ENCODE measurements around the gene KCNN3. TPM values are rescaled to one million over a fixed set of nuclear protein-coding genes. Genes with fewer than 3 reads are reported as not detected.

Gene KCNN3
- total RNA-seq, 4 donors from 2014 or later: 5.0 to 30.0 (median 20.8) TPM

DNA sequence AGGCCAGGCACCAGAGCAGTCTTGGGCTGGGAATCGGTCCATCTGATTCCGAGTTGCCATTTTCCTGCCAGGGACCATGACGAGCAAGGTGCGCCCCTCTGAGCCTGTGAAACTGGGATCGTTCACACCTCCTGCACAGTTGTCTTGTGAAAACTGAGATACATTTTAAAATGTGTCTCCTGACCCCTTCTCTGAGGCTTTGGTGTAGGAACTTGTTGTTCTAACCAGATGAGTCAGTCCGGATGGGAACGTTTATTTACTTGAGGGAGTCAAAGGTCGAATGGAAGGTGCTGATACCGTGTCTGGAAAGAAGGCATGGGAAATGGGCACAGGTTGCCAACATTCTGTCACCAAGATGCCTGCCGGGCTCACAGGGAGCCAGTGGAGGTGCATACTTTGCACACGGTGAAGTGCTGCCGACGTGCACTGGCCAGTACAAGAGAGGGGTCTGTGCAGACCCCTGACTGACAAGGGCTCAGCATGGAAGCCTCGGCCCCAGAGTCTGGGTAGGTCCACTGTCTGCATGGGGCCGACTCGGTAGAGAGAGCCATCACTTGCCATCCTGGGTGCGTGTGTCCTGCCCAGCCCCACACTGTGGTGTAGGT, 7.4 kb upstream of the KCNN3 start:
- Histone ChIP-seq H3K36me3 (no peaks in the 10 kb centered on the region), H3K9me3 (no peaks in the 10 kb centered on the region), H3K4me1 (peaks cover 3 to 4% of the 10 kb centered on the region in 2 donors), H3K4me3 (no peak overlapping the region), H3K27ac (peak overlapping the region in 3 of 4 donors; percentile 51 to 69 (median 58)), H3K27me3 (no peaks in the 10 kb centered on the region)
- no peak for TF ChIP-seq POLR2A (IDR thresholded peaks at IDR 0.05)
- no peak for TF ChIP-seq CTCF (IDR thresholded peaks at IDR 0.05 in 4 of 5, conservative IDR thresholded peaks at IDR 0.05 in 1 of 5)
- ATAC-seq: peak; percentile 75
- in situ Hi-C loops (cut with MboI; ENCODE audit: low sequenced_read_pairs in 4 of 4): no loop called here
- intact Hi-C loops (cut with DNase I; ENCODE audit: low total_unique reads): loop anchor here (10.0 kb wide), 1 partner anchor 183 kb away; no protein-coding TSS in a partner anchor
- peak in 1 of 2 donors; percentile 58 for DNase-seq

DNA sequence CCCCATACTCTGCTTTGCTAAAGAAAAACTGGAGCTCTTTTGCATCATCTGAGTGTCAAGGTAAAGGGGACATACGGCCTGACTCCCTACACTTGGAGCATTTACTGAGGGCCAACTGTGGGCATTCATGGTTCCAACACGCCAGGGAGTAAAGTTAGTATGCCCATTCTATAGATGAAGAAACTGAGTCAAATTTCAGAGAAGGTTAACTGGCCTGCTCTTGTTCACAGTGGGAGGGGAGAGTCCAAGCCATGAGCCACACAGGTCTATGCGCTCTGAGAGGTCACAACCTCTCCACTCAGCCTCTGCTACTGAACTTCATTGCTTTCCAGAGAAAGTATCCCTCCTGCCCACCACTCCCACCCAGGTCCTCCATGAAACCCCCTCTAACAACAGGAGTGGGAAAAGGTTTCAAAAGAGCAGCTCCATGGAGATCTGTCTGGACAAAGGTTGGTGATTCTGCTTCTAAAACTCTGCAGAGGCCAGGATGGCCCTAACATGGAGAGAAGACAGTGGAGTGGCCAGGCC, 6.8 kb upstream of the KCNN3 start:
- ATAC-seq (no peak), DNase-seq (no peak)
- in situ Hi-C loops (cut with MboI; ENCODE audit: low sequenced_read_pairs in 4 of 4): no loop called here
- peak overlapping the region in 3 of 4 donors; percentile 51 to 69 (median 58) for H3K27ac ChIP-seq
- H3K9me3 ChIP-seq: no peaks in the 10 kb centered on the region
- no peaks in the 10 kb centered on the region for H3K36me3 ChIP-seq
- intact Hi-C loops (cut with DNase I; ENCODE audit: low total_unique reads): loop anchor here (10.0 kb wide), 1 partner anchor 182 kb away; no protein-coding TSS in a partner anchor
- H3K4me1 ChIP-seq: peaks cover 3 to 4% of the 10 kb centered on the region in 2 donors
- H3K27me3 ChIP-seq: no peaks in the 10 kb centered on the region
- no peak for TF ChIP-seq POLR2A (IDR thresholded peaks at IDR 0.05)
- TF ChIP-seq CTCF (IDR thresholded peaks at IDR 0.05 in 4 of 5, conservative IDR thresholded peaks at IDR 0.05 in 1 of 5): no peak
- no peak overlapping the region for H3K4me3 ChIP-seq

GRCh38 chr1:154874465-154874864, 4.4 kb upstream of the KCNN3 start:
- intact Hi-C loops (cut with DNase I; ENCODE audit: low total_unique reads): loop anchor here (10.0 kb wide), 1 partner anchor 180 kb away; no protein-coding TSS in a partner anchor
- no peak for TF ChIP-seq POLR2A (IDR thresholded peaks at IDR 0.05)
- TF ChIP-seq CTCF (IDR thresholded peaks at IDR 0.05 in 4 of 5, conservative IDR thresholded peaks at IDR 0.05 in 1 of 5): no peak
- H3K27me3 ChIP-seq: no peaks in the 10 kb centered on the region
- H3K27ac ChIP-seq: no peak overlapping the region
- in situ Hi-C loops (cut with MboI; ENCODE audit: low sequenced_read_pairs in 4 of 4): loop anchor here in 1 of 4 donors (5.0 kb wide), 1 partner anchor 82 kb away; no protein-coding TSS in a partner anchor
- ATAC-seq: no peak
- H3K36me3 ChIP-seq: no peaks in the 10 kb centered on the region
- H3K4me3 ChIP-seq: no peak overlapping the region
- H3K9me3 ChIP-seq: no peaks in the 10 kb centered on the region
- H3K4me1 ChIP-seq: peaks cover 13 to 15% of the 10 kb centered on the region in 2 donors
- DNase-seq: no peak

DNA sequence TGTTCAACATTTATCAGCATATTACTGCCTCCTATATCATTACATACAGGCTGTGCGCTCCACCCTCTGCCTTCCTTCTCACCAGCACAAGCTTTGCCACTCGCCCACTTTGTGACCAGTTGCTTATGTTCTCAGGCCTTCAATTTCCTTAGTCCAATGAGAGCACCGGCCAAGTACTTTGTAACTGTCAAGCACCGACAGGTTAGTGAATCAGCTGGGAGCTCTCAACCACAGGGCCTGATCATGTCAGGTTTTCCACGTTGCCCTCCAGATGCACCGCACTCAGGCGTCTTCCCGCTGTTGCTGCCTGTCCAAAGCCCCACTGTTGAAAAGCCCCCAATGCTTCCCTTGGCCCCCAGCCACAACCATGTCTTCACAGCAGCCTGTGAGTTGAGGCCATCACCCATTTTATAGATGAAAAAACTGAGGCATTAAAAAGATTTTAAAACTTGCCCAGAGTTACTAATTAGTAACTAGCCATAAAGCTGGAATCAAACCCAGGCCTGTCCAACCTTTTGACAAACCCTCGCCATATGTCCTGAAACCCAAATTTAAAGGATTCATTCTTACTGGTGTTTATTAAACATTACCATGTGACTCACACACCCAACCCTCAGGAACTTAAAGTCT, 3.4 kb upstream of the KCNN3 start:
- H3K27ac ChIP-seq: no peak overlapping the region
- in situ Hi-C loops (cut with MboI; ENCODE audit: low sequenced_read_pairs in 4 of 4): loop anchor here in 1 of 4 donors (5.0 kb wide), 1 partner anchor 81 kb away; no protein-coding TSS in a partner anchor
- H3K27me3 ChIP-seq: no peaks in the 10 kb centered on the region
- intact Hi-C loops (cut with DNase I; ENCODE audit: low total_unique reads): loop anchor here (10.0 kb wide), 1 partner anchor 179 kb away; no protein-coding TSS in a partner anchor
- peaks cover 16 to 21% of the 10 kb centered on the region in 2 donors for H3K4me1 ChIP-seq
- H3K4me3 ChIP-seq: no peak overlapping the region
- no peaks in the 10 kb centered on the region for H3K36me3 ChIP-seq
- TF ChIP-seq CTCF (IDR thresholded peaks at IDR 0.05 in 4 of 5, conservative IDR thresholded peaks at IDR 0.05 in 1 of 5) (no peak), POLR2A (IDR thresholded peaks at IDR 0.05) (no peak)
- H3K9me3 ChIP-seq: no peaks in the 10 kb centered on the region
- no peak for ATAC-seq
- no peak for DNase-seq
